ENCODE data around the gene CROCC2. TPM values are rescaled to one million over a fixed set of nuclear protein-coding genes. Genes with fewer than 3 reads are reported as not detected.

The CROCC2 gene
- total RNA-seq, 2 experiments from 2014 or later: not detected

- BruUV-seq (replicated peaks): no TSS peak
- H3K4me1 ChIP-seq (ENCODE audit: insufficient read depth, low read length, poor library complexity, severe bottlenecking): no peaks in the 10 kb centered on the region
- TF ChIP-seq EZH2phosphoT487 (IDR thresholded peaks at IDR 0.05; ENCODE audit: borderline replicate concordance, low read depth, low read length) (no peak), CTCF (conservative IDR thresholded peaks at IDR 0.05; ENCODE audit: low read length) (no peak)
- intact Hi-C loops (cut with micrococcal nuclease; ENCODE audit: unreplicated experiment): no loop called here
- ChIA-PET CTCF (ENCODE audit: unreplicated experiment) (no interaction called here), POLR2A (no interaction called here)
- H3K27ac ChIP-seq (ENCODE audit: low read depth, low read length, poor library complexity, severe bottlenecking): no peak overlapping the region
- no peak overlapping the region for H3K4me3 ChIP-seq (ENCODE audit: low read depth, low read length, poor library complexity, severe bottlenecking)
- no peaks in the 10 kb centered on the region for H3K36me3 ChIP-seq (ENCODE audit: insufficient read depth, low read length)
- no peaks in the 10 kb centered on the region for H4K20me1 ChIP-seq (ENCODE audit: insufficient read depth, low read length)
- H3K9me3 ChIP-seq (ENCODE audit: low read length): no peaks in the 10 kb centered on the region
- DNase-seq (ENCODE audit: low spot score): no peak
- no peak overlapping the region for H3K4me2 ChIP-seq (ENCODE audit: low read length)
- H3K9me2 ChIP-seq (ENCODE audit: insufficient read depth, low read length): no peaks in the 10 kb centered on the region
- no peak overlapping the region for H2AFZ ChIP-seq (ENCODE audit: low read length)
- H3K79me2 ChIP-seq (ENCODE audit: insufficient read depth, low read depth, low read length): no peaks in the 10 kb centered on the region
Observed at GRCh38 chr2:240871071-240871958, 34.8 kb upstream of the CROCC2 start.

GRCh38 chr2:240872317-240873097 is 33.6 kb upstream of the CROCC2 start:
- Histone ChIP-seq H3K79me2 (ENCODE audit: insufficient read depth, low read depth, low read length) (no peaks in the 10 kb centered on the region), H4K20me1 (ENCODE audit: insufficient read depth, low read length) (no peaks in the 10 kb centered on the region), H3K4me2 (ENCODE audit: low read length) (no peak overlapping the region), H2AFZ (ENCODE audit: low read length) (no peak overlapping the region), H3K4me1 (ENCODE audit: insufficient read depth, low read length, poor library complexity, severe bottlenecking) (no peaks in the 10 kb centered on the region), H3K36me3 (ENCODE audit: insufficient read depth, low read length) (no peaks in the 10 kb centered on the region), H3K9me2 (ENCODE audit: insufficient read depth, low read length) (no peaks in the 10 kb centered on the region), H3K4me3 (ENCODE audit: low read depth, low read length, poor library complexity, severe bottlenecking) (no peak overlapping the region), H3K27ac (ENCODE audit: low read depth, low read length, poor library complexity, severe bottlenecking) (no peak overlapping the region), H3K9me3 (ENCODE audit: low read length) (no peaks in the 10 kb centered on the region)
- no peak for DNase-seq (ENCODE audit: low spot score)
- POLR2A ChIA-PET: interaction anchor here (0.6 kb wide), 1 partner anchor 1188 kb away, joined by 3 read pairs; no protein-coding TSS in a partner anchor
- no TSS peak for BruUV-seq (replicated peaks)
- CTCF ChIA-PET (ENCODE audit: unreplicated experiment): no interaction called here
- no peak for TF ChIP-seq CTCF (conservative IDR thresholded peaks at IDR 0.05; ENCODE audit: low read length)
- no peak for TF ChIP-seq EZH2phosphoT487 (IDR thresholded peaks at IDR 0.05; ENCODE audit: borderline replicate concordance, low read depth, low read length)
- intact Hi-C loops (cut with micrococcal nuclease; ENCODE audit: unreplicated experiment): no loop called here
